Measurements from ENCODE around the gene PTPN2.
"Not testable (repeated sequence)": the region's sequence is repeated elsewhere in the genome, so short reads cannot be mapped to it uniquely, and the experiment has no call there.

PTPN2 gene

GRCh38 chr18:12755606-12756005 is 128.4 kb downstream of the PTPN2 start:
- H3K9ac ChIP-seq (ENCODE audit: low read depth, low read length); H3K36me3 ChIP-seq (ENCODE audit: control insufficient read depth, insufficient read depth, low read length); H3K4me3 ChIP-seq (ENCODE audit: low read depth, low read length); H3K27me3 ChIP-seq (ENCODE audit: control insufficient read depth, insufficient read depth, low read length); H3K4me1 ChIP-seq (ENCODE audit: control insufficient read depth, insufficient read depth, low read length); H3K9me3 ChIP-seq (ENCODE audit: control insufficient read depth, insufficient read depth, low read length); H3K27ac ChIP-seq (ENCODE audit: low read depth, low read length): not testable (repeated sequence)

- no peak overlapping the region for H3K9ac ChIP-seq (ENCODE audit: low read depth, low read length)
- no peaks in the 10 kb centered on the region for H3K27me3 ChIP-seq (ENCODE audit: control insufficient read depth, insufficient read depth, low read length)
- no peak overlapping the region for H3K4me3 ChIP-seq (ENCODE audit: low read depth, low read length)
- no peak overlapping the region for H3K27ac ChIP-seq (ENCODE audit: low read depth, low read length)
- no peaks in the 10 kb centered on the region for H3K9me3 ChIP-seq (ENCODE audit: control insufficient read depth, insufficient read depth, low read length)
- no peaks in the 10 kb centered on the region for H3K36me3 ChIP-seq (ENCODE audit: control insufficient read depth, insufficient read depth, low read length)
- H3K4me1 ChIP-seq (ENCODE audit: control insufficient read depth, insufficient read depth, low read length), result no peaks in the 10 kb centered on the region
These were observed 129.5 kb downstream of the PTPN2 start for GRCh38 chr18:12754511-12754910.

GRCh38 chr18:12751891-12752290 is 132.1 kb downstream of the PTPN2 start:
- Histone ChIP-seq H3K27ac (ENCODE audit: low read depth, low read length) (no peak overlapping the region), H3K9me3 (ENCODE audit: control insufficient read depth, insufficient read depth, low read length) (no peaks in the 10 kb centered on the region), H3K4me1 (ENCODE audit: control insufficient read depth, insufficient read depth, low read length) (no peaks in the 10 kb centered on the region), H3K27me3 (ENCODE audit: control insufficient read depth, insufficient read depth, low read length) (no peaks in the 10 kb centered on the region), H3K4me3 (ENCODE audit: low read depth, low read length) (no peak overlapping the region), H3K36me3 (ENCODE audit: control insufficient read depth, insufficient read depth, low read length) (no peaks in the 10 kb centered on the region), H3K9ac (ENCODE audit: low read depth, low read length) (no peak overlapping the region)

GRCh38 chr18:12751503-12751884 is 132.5 kb downstream of the PTPN2 start:
- Histone ChIP-seq H3K27me3 (ENCODE audit: control insufficient read depth, insufficient read depth, low read length) (no peaks in the 10 kb centered on the region), H3K4me3 (ENCODE audit: low read depth, low read length) (no peak overlapping the region), H3K27ac (ENCODE audit: low read depth, low read length) (no peak overlapping the region), H3K36me3 (ENCODE audit: control insufficient read depth, insufficient read depth, low read length) (no peaks in the 10 kb centered on the region), H3K9ac (ENCODE audit: low read depth, low read length) (no peak overlapping the region), H3K4me1 (ENCODE audit: control insufficient read depth, insufficient read depth, low read length) (no peaks in the 10 kb centered on the region), H3K9me3 (ENCODE audit: control insufficient read depth, insufficient read depth, low read length) (no peaks in the 10 kb centered on the region)

- no peak overlapping the region for H3K4me3 ChIP-seq (ENCODE audit: low read depth, low read length)
- H3K9ac ChIP-seq (ENCODE audit: low read depth, low read length), result no peak overlapping the region
- no peaks in the 10 kb centered on the region for H3K36me3 ChIP-seq (ENCODE audit: control insufficient read depth, insufficient read depth, low read length)
- H3K4me1 ChIP-seq (ENCODE audit: control insufficient read depth, insufficient read depth, low read length), result no peaks in the 10 kb centered on the region
- H3K9me3 ChIP-seq (ENCODE audit: control insufficient read depth, insufficient read depth, low read length), result no peaks in the 10 kb centered on the region
- H3K27ac ChIP-seq (ENCODE audit: low read depth, low read length), result no peak overlapping the region
- H3K27me3 ChIP-seq (ENCODE audit: control insufficient read depth, insufficient read depth, low read length), result no peaks in the 10 kb centered on the region
These were observed 133.1 kb downstream of the PTPN2 start for GRCh38 chr18:12750715-12751502.

GRCh38 chr18:12750076-12750714 is 133.8 kb downstream of the PTPN2 start:
- H3K9me3 ChIP-seq (ENCODE audit: control insufficient read depth, insufficient read depth, low read length), result no peaks in the 10 kb centered on the region
- no peak overlapping the region for H3K9ac ChIP-seq (ENCODE audit: low read depth, low read length)
- H3K27me3 ChIP-seq (ENCODE audit: control insufficient read depth, insufficient read depth, low read length), result no peaks in the 10 kb centered on the region
- H3K4me3 ChIP-seq (ENCODE audit: low read depth, low read length), result no peak overlapping the region
- no peaks in the 10 kb centered on the region for H3K4me1 ChIP-seq (ENCODE audit: control insufficient read depth, insufficient read depth, low read length)
- H3K27ac ChIP-seq (ENCODE audit: low read depth, low read length), result no peak overlapping the region
- no peaks in the 10 kb centered on the region for H3K36me3 ChIP-seq (ENCODE audit: control insufficient read depth, insufficient read depth, low read length)

- H3K9me3 ChIP-seq (ENCODE audit: control insufficient read depth, insufficient read depth, low read length), result no peaks in the 10 kb centered on the region
- H3K9ac ChIP-seq (ENCODE audit: low read depth, low read length), result no peak overlapping the region
- no peaks in the 10 kb centered on the region for H3K27me3 ChIP-seq (ENCODE audit: control insufficient read depth, insufficient read depth, low read length)
- H3K4me3 ChIP-seq (ENCODE audit: low read depth, low read length), result no peak overlapping the region
- H3K27ac ChIP-seq (ENCODE audit: low read depth, low read length), result no peak overlapping the region
- H3K36me3 ChIP-seq (ENCODE audit: control insufficient read depth, insufficient read depth, low read length), result no peaks in the 10 kb centered on the region
- no peaks in the 10 kb centered on the region for H3K4me1 ChIP-seq (ENCODE audit: control insufficient read depth, insufficient read depth, low read length)
These were observed 134.9 kb downstream of the PTPN2 start for GRCh38 chr18:12749121-12749520.

- H3K9me3 ChIP-seq (ENCODE audit: control insufficient read depth, insufficient read depth, low read length), result no peaks in the 10 kb centered on the region
- H3K4me3 ChIP-seq (ENCODE audit: low read depth, low read length), result no peak overlapping the region
- no peaks in the 10 kb centered on the region for H3K27me3 ChIP-seq (ENCODE audit: control insufficient read depth, insufficient read depth, low read length)
- H3K4me1 ChIP-seq (ENCODE audit: control insufficient read depth, insufficient read depth, low read length), result no peaks in the 10 kb centered on the region
- H3K9ac ChIP-seq (ENCODE audit: low read depth, low read length), result no peak overlapping the region
- no peak overlapping the region for H3K27ac ChIP-seq (ENCODE audit: low read depth, low read length)
- H3K36me3 ChIP-seq (ENCODE audit: control insufficient read depth, insufficient read depth, low read length), result no peaks in the 10 kb centered on the region
These were observed 135.4 kb downstream of the PTPN2 start for GRCh38 chr18:12748671-12749070.

- no peak overlapping the region for H3K9ac ChIP-seq (ENCODE audit: low read depth, low read length)
- no peak overlapping the region for H3K4me3 ChIP-seq (ENCODE audit: low read depth, low read length)
- H3K27me3 ChIP-seq (ENCODE audit: control insufficient read depth, insufficient read depth, low read length), result no peaks in the 10 kb centered on the region
- H3K36me3 ChIP-seq (ENCODE audit: control insufficient read depth, insufficient read depth, low read length), result no peaks in the 10 kb centered on the region
- no peak overlapping the region for H3K27ac ChIP-seq (ENCODE audit: low read depth, low read length)
- no peaks in the 10 kb centered on the region for H3K4me1 ChIP-seq (ENCODE audit: control insufficient read depth, insufficient read depth, low read length)
- no peaks in the 10 kb centered on the region for H3K9me3 ChIP-seq (ENCODE audit: control insufficient read depth, insufficient read depth, low read length)
These were observed 136.3 kb downstream of the PTPN2 start for GRCh38 chr18:12747530-12748315.

GRCh38 chr18:12745095-12745795 is 138.8 kb downstream of the PTPN2 start:
- Histone ChIP-seq H3K36me3 (ENCODE audit: control insufficient read depth, insufficient read depth, low read length) (no peaks in the 10 kb centered on the region), H3K27me3 (ENCODE audit: control insufficient read depth, insufficient read depth, low read length) (no peaks in the 10 kb centered on the region), H3K9ac (ENCODE audit: low read depth, low read length) (no peak overlapping the region), H3K27ac (ENCODE audit: low read depth, low read length) (no peak overlapping the region), H3K4me1 (ENCODE audit: control insufficient read depth, insufficient read depth, low read length) (no peaks in the 10 kb centered on the region), H3K9me3 (ENCODE audit: control insufficient read depth, insufficient read depth, low read length) (no peaks in the 10 kb centered on the region), H3K4me3 (ENCODE audit: low read depth, low read length) (no peak overlapping the region)
